Measurements from ENCODE around the gene ALDOB. TPM values are rescaled to one million over a fixed set of nuclear protein-coding genes. Genes with fewer than 3 reads are reported as not detected.

Gene ALDOB
- total RNA-seq, 1 donor from 2014 or later: not detected

- no peak overlapping the region for H3K4me3 Mint-ChIP-seq
These were observed 37.3 kb upstream of the ALDOB start for GRCh38 chr9:101472891-101473290.

DNA sequence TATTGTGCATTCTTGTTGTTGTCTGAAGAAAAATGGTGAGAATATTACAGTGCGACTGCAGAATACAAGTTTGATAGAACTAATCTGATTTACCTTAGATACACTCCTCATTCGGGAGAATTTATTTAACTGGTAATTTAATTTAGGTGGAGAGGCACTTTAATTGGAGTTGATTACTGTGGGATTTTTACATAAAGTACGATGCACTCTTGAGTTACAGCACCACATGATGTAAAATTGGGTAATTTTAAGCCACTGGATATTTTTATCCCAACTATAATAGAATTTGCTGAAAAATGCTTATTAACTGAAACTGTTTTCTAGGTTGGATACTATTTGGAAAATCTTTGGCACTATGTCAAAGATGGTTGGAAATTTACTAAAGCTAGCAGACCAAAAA, 35.4 kb upstream of the ALDOB start:
- Mint-ChIP-seq H3K4me1 (peaks cover 17% of the 10 kb centered on the region), H3K27me3 (ENCODE audit: low read depth) (no peaks in the 10 kb centered on the region), H3K36me3 (ENCODE audit: low read depth) (peaks cover 11% of the 10 kb centered on the region), H3K27ac (ENCODE audit: unreplicated experiment) (no peak overlapping the region), H3K9me3 (no peaks in the 10 kb centered on the region), H3K4me3 (no peak overlapping the region)
- no peak for DNase-seq (ENCODE audit: low read depth, low spot score)
- no peak for TF ChIP-seq CTCF (conservative IDR thresholded peaks at IDR 0.05)

More at GRCh38 chr9:101472891-101473290, 37.3 kb upstream of the ALDOB start:
- H3K27me3 Mint-ChIP-seq (ENCODE audit: low read depth): no peaks in the 10 kb centered on the region
- H3K36me3 Mint-ChIP-seq (ENCODE audit: low read depth): peaks cover 17% of the 10 kb centered on the region
- H3K4me1 Mint-ChIP-seq: peaks cover 12% of the 10 kb centered on the region
- no peak for TF ChIP-seq CTCF (conservative IDR thresholded peaks at IDR 0.05)
- H3K27ac Mint-ChIP-seq (ENCODE audit: unreplicated experiment): no peak overlapping the region
- no peaks in the 10 kb centered on the region for H3K9me3 Mint-ChIP-seq
- no peak for DNase-seq (ENCODE audit: low read depth, low spot score)

- no peaks in the 10 kb centered on the region for H3K27me3 Mint-ChIP-seq (ENCODE audit: low read depth)
These were observed 34.4 kb upstream of the ALDOB start for GRCh38 chr9:101470021-101470420.

GRCh38 chr9:101469026-101469425, 33.5 kb upstream of the ALDOB start:
- Mint-ChIP-seq H3K9me3 (no peaks in the 10 kb centered on the region), H3K27me3 (ENCODE audit: low read depth) (no peaks in the 10 kb centered on the region), H3K4me3 (no peak overlapping the region), H3K4me1 (peaks cover 17% of the 10 kb centered on the region), H3K36me3 (ENCODE audit: low read depth) (peaks cover 7% of the 10 kb centered on the region), H3K27ac (ENCODE audit: unreplicated experiment) (no peak overlapping the region)
- no peak for DNase-seq (ENCODE audit: low read depth, low spot score)
- TF ChIP-seq CTCF (conservative IDR thresholded peaks at IDR 0.05): no peak

More at GRCh38 chr9:101470021-101470420, 34.4 kb upstream of the ALDOB start:
- Mint-ChIP-seq H3K4me1 (peaks cover 17% of the 10 kb centered on the region), H3K4me3 (no peak overlapping the region), H3K36me3 (ENCODE audit: low read depth) (peaks cover 9% of the 10 kb centered on the region), H3K9me3 (no peaks in the 10 kb centered on the region), H3K27ac (ENCODE audit: unreplicated experiment) (no peak overlapping the region)
- TF ChIP-seq CTCF (conservative IDR thresholded peaks at IDR 0.05): no peak
- DNase-seq (ENCODE audit: low read depth, low spot score): no peak

- Mint-ChIP-seq H3K27me3 (ENCODE audit: low read depth) (no peaks in the 10 kb centered on the region), H3K9me3 (no peaks in the 10 kb centered on the region), H3K36me3 (ENCODE audit: low read depth) (peaks cover 5% of the 10 kb centered on the region), H3K27ac (ENCODE audit: unreplicated experiment) (no peak overlapping the region), H3K4me1 (peaks cover 18% of the 10 kb centered on the region), H3K4me3 (no peak overlapping the region)
- no peak for DNase-seq (ENCODE audit: low read depth, low spot score)
- TF ChIP-seq CTCF (conservative IDR thresholded peaks at IDR 0.05): no peak
These were observed 32.5 kb upstream of the ALDOB start for GRCh38 chr9:101468116-101468515.

DNA sequence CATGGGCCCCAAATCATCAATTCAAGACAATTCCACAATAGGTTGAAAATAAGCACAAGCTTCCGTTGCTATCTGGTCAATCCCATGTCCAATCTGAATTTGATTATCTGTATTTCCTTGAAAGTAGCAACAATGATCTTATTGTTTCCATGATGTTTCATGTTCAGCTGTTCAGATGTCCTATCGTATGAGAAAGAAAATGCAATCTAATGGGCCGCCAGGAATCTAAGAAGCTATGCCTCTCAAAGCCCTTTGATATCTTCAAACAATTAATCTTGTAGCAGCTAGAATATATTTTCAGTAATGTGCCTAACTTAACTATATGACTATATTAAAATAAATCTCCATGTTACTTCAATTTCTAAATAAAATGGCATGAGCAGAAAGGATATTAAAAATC, 32.1 kb upstream of the ALDOB start:
- no peak for DNase-seq (ENCODE audit: low read depth, low spot score)
- no peaks in the 10 kb centered on the region for H3K9me3 Mint-ChIP-seq
- H3K27me3 Mint-ChIP-seq (ENCODE audit: low read depth): no peaks in the 10 kb centered on the region
- H3K27ac Mint-ChIP-seq (ENCODE audit: unreplicated experiment): no peak overlapping the region
- H3K4me3 Mint-ChIP-seq: no peak overlapping the region
- no peak for TF ChIP-seq CTCF (conservative IDR thresholded peaks at IDR 0.05)
- peaks cover 23% of the 10 kb centered on the region for H3K4me1 Mint-ChIP-seq
- peaks cover 5% of the 10 kb centered on the region for H3K36me3 Mint-ChIP-seq (ENCODE audit: low read depth)

Measured in neural crest cell (in vitro differentiated cells).